OCI-LY1 (cell line): Measurements from ENCODE around the gene TOM1L2.

Experiments
- H2AFZ ChIP-seq: fragments of 200-600 bp; sonication (generic), shearing (Covaris generic); 2 replicates; pipeline ENCODE4 v1.6.0; 2014; ENCODE audit warnings: antibody characterized with exemption, mild to moderate bottlenecking, low read length
- H3F3A ChIP-seq: fragments of 200-600 bp; sonication (generic), shearing (Covaris generic); 2 replicates; pipeline ENCODE4 v1.6.0; 2014; ENCODE audit warnings: mild to moderate bottlenecking, antibody characterized with exemption, low read length, moderate library complexity; ENCODE audit not compliant: insufficient read depth
- H3K27ac ChIP-seq: fragments of 200-600 bp; sonication (generic); 2 replicates; pipeline ENCODE4 v1.5.1; 2014; ENCODE audit warnings: low read length, mixed run types, mild to moderate bottlenecking, low read depth; ENCODE audit not compliant: poor library complexity, severe bottlenecking
- H3K27me3 ChIP-seq: fragments of 200-600 bp; sonication (generic); 2 replicates; pipeline ENCODE4 v1.6.0; 2014; ENCODE audit warnings: antibody characterized with exemption, mild to moderate bottlenecking, low read length, moderate library complexity; ENCODE audit not compliant: insufficient read depth
- H3K36me3 ChIP-seq: fragments of 200-600 bp; sonication (generic); 2 replicates; pipeline ENCODE4 v1.6.1; 2014; ENCODE audit warnings: mild to moderate bottlenecking, antibody characterized with exemption, low read length, moderate library complexity, mixed read lengths; ENCODE audit not compliant: insufficient read depth
- H3K4me1 ChIP-seq: fragments of 200-600 bp; sonication (generic); 2 replicates; pipeline ENCODE4 v1.5.1; 2014; ENCODE audit warnings: mild to moderate bottlenecking, low read length, moderate library complexity; ENCODE audit not compliant: insufficient read depth, severe bottlenecking
- H3K4me2 ChIP-seq: fragments of 200-600 bp; sonication (generic), shearing (Covaris generic); 2 replicates; pipeline ENCODE4 v1.6.1; 2014; ENCODE audit warnings: low read length
- H3K4me3 ChIP-seq: fragments of 200-600 bp; sonication (generic); 2 replicates; pipeline ENCODE4 v1.5.1; 2014; ENCODE audit warnings: low read length, low read depth, mild to moderate bottlenecking, mixed read lengths; ENCODE audit not compliant: poor library complexity, severe bottlenecking
- H3K79me2 ChIP-seq: fragments of 200-600 bp; shearing (Covaris generic); 2 replicates; pipeline ENCODE4 v1.6.1; 2016; ENCODE audit warnings: mixed run types, low read length, mixed read lengths; ENCODE audit not compliant: insufficient read depth
- H3K9ac ChIP-seq: fragments of 200-600 bp; sonication (generic), shearing (Covaris generic); 2 replicates; pipeline ENCODE4 v1.6.1; 2014; ENCODE audit warnings: mild to moderate bottlenecking, low read length, mixed read lengths
- H3K9me2 ChIP-seq: fragments of 200-600 bp; sonication (generic), shearing (Covaris generic); 2 replicates; pipeline ENCODE4 v1.6.1; 2014; ENCODE audit warnings: low read depth, mild to moderate bottlenecking, low read length, mixed read lengths
- H3K9me3 ChIP-seq: fragments of 200-600 bp; shearing (Covaris generic); 2 replicates; pipeline ENCODE4 v1.6.1; 2014; ENCODE audit warnings: low read length, mixed read lengths
- H4K20me1 ChIP-seq: fragments of 200-600 bp; sonication (generic), shearing (Covaris generic); 2 replicates; pipeline ENCODE4 v1.6.0; 2016; ENCODE audit warnings: mild to moderate bottlenecking, low read length; ENCODE audit not compliant: insufficient read depth
- EZH2 ChIP-seq: fragments of 200-600 bp; sonication (generic), shearing (Covaris generic); IDR thresholded peaks from 2 replicates; pipeline ENCODE4 v1.8.0; 2017; ENCODE audit warnings: borderline replicate concordance, mixed run types, mild to moderate bottlenecking, antibody characterized with exemption, low read length, moderate library complexity, mixed read lengths
- TF ChIP-seq, protein P1 (sequence below): fragments of 200-600 bp; sonication (generic), shearing (Covaris generic); IDR thresholded peaks from 2 replicates; pipeline ENCODE4 v1.5.1; 2017; ENCODE audit warnings: mild to moderate bottlenecking, antibody characterized with exemption, low read length, moderate library complexity, mixed read lengths

TOM1L2 gene

DNA sequence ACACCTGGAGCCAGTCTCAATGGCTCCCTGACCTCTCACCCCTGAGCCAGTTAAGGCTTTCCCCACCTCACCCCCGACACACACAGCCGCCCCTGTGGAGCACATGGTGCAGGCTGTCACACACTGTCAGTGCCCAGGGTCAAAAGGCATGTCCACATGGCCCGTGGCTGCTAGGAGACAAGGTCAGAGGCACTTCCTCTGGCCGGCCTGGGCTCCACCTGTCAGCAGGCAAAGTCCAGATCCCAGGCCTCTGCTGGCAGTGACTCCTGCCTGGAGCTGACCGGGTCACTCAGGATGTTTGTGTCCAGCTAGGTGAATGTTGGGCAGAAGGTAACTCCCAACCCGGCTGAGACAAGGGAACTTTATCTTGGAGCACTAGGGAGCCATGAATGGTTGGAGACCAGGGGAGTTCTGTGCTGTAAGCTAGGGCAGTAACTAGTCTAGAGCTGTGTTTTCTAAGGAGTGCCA lies 141.4 kb downstream of the TOM1L2 start:
- H3K36me3 ChIP-seq: peaks cover 25% of the 10 kb centered on the region
- H3K4me1 ChIP-seq: peaks cover 72% of the 10 kb centered on the region
- peak overlapping the region; percentile 59 for H3K27ac ChIP-seq
- no peaks in the 10 kb centered on the region for H4K20me1 ChIP-seq
- 0 out of 2 replicates have a peak, but pooled peaks cover 2% of the 10 kb centered on the region for H3F3A ChIP-seq
- H2AFZ ChIP-seq: no peak overlapping the region
- H3K4me2 ChIP-seq: no peak overlapping the region; the same call in 1 of the 2 replicates
- H3K9ac ChIP-seq: no peak overlapping the region
- TF ChIP-seq, protein P1, sequence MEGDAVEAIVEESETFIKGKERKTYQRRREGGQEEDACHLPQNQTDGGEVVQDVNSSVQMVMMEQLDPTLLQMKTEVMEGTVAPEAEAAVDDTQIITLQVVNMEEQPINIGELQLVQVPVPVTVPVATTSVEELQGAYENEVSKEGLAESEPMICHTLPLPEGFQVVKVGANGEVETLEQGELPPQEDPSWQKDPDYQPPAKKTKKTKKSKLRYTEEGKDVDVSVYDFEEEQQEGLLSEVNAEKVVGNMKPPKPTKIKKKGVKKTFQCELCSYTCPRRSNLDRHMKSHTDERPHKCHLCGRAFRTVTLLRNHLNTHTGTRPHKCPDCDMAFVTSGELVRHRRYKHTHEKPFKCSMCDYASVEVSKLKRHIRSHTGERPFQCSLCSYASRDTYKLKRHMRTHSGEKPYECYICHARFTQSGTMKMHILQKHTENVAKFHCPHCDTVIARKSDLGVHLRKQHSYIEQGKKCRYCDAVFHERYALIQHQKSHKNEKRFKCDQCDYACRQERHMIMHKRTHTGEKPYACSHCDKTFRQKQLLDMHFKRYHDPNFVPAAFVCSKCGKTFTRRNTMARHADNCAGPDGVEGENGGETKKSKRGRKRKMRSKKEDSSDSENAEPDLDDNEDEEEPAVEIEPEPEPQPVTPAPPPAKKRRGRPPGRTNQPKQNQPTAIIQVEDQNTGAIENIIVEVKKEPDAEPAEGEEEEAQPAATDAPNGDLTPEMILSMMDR: no peak
- TF ChIP-seq EZH2: no peak
- 0 out of 2 replicates have a peak, but pooled peaks cover 2% of the 10 kb centered on the region for H3K79me2 ChIP-seq
- no peaks in the 10 kb centered on the region for H3K9me2 ChIP-seq
- H3K4me3 ChIP-seq: no peak overlapping the region
- no peaks in the 10 kb centered on the region for H3K27me3 ChIP-seq
- H3K9me3 ChIP-seq: no peaks in the 10 kb centered on the region

DNA sequence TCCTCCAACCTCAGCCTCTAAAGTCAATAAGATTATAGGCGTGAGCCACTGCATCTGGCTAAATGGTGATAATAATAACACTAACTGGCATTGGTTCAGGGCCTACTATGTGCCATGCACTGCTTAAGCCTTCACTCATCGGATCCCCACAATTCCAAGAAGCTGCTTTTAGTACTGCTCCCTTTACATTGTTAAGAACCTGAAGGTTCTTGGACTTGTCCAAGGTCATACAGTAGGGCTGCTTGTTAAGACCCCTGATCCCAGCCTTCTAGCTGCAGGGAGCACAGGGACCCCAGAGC lies 142.0 kb downstream of the TOM1L2 start:
- H3K9me3 ChIP-seq: no peaks in the 10 kb centered on the region
- 0 out of 2 replicates have a peak, but pooled peaks cover 2% of the 10 kb centered on the region for H3F3A ChIP-seq
- H3K27me3 ChIP-seq: no peaks in the 10 kb centered on the region
- H3K4me3 ChIP-seq: no peak overlapping the region
- no peak overlapping the region for H3K9ac ChIP-seq
- peaks cover 22% of the 10 kb centered on the region for H3K36me3 ChIP-seq
- H3K27ac ChIP-seq: peak overlapping the region; percentile 59
- H4K20me1 ChIP-seq: no peaks in the 10 kb centered on the region
- TF ChIP-seq EZH2: no peak
- TF ChIP-seq, protein P1: no peak
- 0 out of 2 replicates have a peak, but pooled peaks cover 2% of the 10 kb centered on the region for H3K79me2 ChIP-seq
- no peak overlapping the region for H3K4me2 ChIP-seq
- peaks cover 72% of the 10 kb centered on the region for H3K4me1 ChIP-seq
- H3K9me2 ChIP-seq: no peaks in the 10 kb centered on the region
- H2AFZ ChIP-seq: no peak overlapping the region

DNA sequence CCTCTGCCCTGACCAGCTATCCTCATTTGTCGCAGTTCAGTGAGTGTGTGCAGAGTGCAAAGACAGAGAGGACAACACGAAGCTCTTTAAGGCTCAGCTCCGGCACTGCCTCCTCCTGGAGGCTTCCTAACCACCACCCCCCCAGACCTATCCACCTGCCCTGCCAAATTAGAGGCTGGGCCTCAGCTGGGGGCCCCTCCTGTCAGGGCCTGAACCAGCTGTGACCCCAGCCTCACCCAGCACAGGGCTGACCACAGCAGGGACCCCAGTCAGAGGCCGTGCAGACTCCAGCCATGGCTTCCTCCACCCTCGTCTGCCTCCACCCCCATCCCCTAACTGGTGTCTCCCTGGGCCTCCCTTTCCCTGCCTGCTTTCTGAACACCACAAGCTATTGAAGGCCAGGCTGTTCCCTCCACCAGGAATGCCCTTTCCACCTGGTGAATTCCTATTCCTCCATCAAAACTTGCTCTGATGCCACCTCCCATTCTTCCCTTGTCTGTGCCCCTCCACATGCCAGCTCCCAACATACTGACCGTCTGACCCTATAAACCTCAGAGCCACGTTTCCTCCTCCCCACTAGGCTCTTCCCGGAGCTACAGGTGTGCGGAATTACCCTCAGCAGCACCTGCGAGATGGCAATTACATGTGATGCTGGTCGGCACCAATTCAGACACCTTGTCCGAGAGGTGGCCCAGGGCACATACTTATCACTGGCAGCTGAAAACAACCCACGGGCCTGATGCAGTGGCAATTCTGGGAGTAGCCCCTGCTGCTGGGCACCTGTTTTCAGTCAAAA lies 144.2 kb downstream of the TOM1L2 start:
- Histone ChIP-seq H3K9ac (no peak overlapping the region), H3K4me3 (no peak overlapping the region), H4K20me1 (no peaks in the 10 kb centered on the region), H3K9me3 (no peaks in the 10 kb centered on the region), H3K4me2 (no peak overlapping the region; the same call in 1 of the 2 replicates), H3K27ac (peak overlapping the region; percentile 98), H3K27me3 (no peaks in the 10 kb centered on the region), H3K36me3 (peaks cover 13% of the 10 kb centered on the region; the same call in 1 of the 2 replicates), H3K79me2 (peaks cover 4% of the 10 kb centered on the region; the same call in 1 of the 2 replicates), H3F3A (no peaks in the 10 kb centered on the region), H2AFZ (no peak overlapping the region), H3K4me1 (peaks cover 73% of the 10 kb centered on the region), H3K9me2 (no peaks in the 10 kb centered on the region)
- no peak for TF ChIP-seq EZH2
- TF ChIP-seq, protein P1: peak; percentile 13; the same call in 1 of the 2 replicates
